Panc1 (cell line): Measurements from ENCODE around the gene ZBTB45.

Experiments
- POLR2AphosphoS5 ChIP-seq: IDR thresholded peaks from 2 replicates; pipeline ENCODE4 v1.6.1; 2012; ENCODE audit warnings: mild to moderate bottlenecking, low read depth, low read length, moderate library complexity
- SIN3A ChIP-seq: IDR thresholded peaks from 2 replicates; pipeline ENCODE4 v1.6.1; 2012; ENCODE audit warnings: low read depth, mild to moderate bottlenecking, low read length, moderate library complexity, borderline replicate concordance; ENCODE audit not compliant: insufficient read depth
- TCF7L2 ChIP-seq: IDR thresholded peaks from 2 replicates; pipeline ENCODE4 v1.6.1; 2011; ENCODE audit warnings: mild to moderate bottlenecking, low read depth, low read length, inconsistent platforms
- TF ChIP-seq, protein P1 (sequence below): fragments of 450-650 bp; IDR thresholded peaks from 2 replicates; pipeline ENCODE4 v1.5.1; 2017; ENCODE audit warnings: mild to moderate bottlenecking

DNA sequence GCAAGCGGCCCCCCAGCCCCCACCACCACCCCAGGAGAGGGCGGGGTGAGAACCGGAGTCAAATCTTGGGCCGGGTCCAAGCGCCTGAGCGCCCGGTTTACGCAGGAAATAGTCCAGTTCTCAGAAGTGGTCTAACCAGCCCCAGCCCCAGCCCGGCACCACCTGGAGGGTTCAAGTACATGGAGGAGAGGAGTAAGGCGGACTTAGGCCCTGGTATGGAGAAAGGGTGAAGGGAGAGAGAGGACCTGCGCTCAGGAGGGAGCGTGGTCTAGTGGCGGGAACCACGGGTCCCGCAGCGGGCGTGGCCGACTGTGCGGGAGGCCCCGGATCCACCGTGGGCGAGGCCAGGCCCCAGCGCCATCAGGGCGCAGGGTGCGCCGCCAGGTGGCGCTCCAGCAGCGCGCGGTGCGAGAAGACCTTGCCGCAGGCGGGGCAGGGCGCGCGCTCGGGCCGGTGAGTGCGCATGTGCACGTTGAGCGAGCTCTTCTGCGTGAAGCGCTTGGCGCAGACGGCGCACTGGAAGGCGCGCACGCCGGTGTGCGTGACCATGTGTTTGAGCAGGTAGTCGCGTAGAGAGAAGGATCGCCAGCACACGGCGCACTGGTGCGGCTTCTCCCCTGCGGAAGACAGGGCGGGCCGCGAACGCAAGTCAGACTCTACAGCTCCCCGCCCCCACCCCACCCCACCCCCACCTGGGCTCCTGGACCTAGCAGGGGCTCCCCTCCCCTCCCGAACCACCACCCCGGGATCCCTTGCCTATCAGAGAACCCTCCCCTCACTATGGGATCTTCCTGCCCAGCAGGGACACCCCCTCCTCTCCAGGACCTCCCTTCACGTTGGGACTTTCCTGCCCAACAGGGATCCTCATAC is 5.7 kb downstream of the ZBTB45 start:
- TF ChIP-seq, protein P1, sequence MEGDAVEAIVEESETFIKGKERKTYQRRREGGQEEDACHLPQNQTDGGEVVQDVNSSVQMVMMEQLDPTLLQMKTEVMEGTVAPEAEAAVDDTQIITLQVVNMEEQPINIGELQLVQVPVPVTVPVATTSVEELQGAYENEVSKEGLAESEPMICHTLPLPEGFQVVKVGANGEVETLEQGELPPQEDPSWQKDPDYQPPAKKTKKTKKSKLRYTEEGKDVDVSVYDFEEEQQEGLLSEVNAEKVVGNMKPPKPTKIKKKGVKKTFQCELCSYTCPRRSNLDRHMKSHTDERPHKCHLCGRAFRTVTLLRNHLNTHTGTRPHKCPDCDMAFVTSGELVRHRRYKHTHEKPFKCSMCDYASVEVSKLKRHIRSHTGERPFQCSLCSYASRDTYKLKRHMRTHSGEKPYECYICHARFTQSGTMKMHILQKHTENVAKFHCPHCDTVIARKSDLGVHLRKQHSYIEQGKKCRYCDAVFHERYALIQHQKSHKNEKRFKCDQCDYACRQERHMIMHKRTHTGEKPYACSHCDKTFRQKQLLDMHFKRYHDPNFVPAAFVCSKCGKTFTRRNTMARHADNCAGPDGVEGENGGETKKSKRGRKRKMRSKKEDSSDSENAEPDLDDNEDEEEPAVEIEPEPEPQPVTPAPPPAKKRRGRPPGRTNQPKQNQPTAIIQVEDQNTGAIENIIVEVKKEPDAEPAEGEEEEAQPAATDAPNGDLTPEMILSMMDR = peak; percentile 100
- TF ChIP-seq SIN3A = peak; percentile 57; the same call in 1 of the 2 replicates
- TF ChIP-seq TCF7L2 = no peak
- peak; percentile 93 for TF ChIP-seq POLR2AphosphoS5
